WI38 (cell line): ENCODE results near the gene EGFL6.

ENCODE experiments used
- H3K4me3 ChIP-seq: 2 replicates; pipeline ENCODE4 v1.5.1; 2011; ENCODE audit warnings: low read depth, mild to moderate bottlenecking, control low read depth, low read length
- TF ChIP-seq, protein P1 (sequence below): IDR thresholded peaks from 2 replicates; pipeline ENCODE4 v1.5.1; 2012; ENCODE audit warnings: low read depth, mild to moderate bottlenecking, control low read depth, low read length

The EGFL6 gene

DNA sequence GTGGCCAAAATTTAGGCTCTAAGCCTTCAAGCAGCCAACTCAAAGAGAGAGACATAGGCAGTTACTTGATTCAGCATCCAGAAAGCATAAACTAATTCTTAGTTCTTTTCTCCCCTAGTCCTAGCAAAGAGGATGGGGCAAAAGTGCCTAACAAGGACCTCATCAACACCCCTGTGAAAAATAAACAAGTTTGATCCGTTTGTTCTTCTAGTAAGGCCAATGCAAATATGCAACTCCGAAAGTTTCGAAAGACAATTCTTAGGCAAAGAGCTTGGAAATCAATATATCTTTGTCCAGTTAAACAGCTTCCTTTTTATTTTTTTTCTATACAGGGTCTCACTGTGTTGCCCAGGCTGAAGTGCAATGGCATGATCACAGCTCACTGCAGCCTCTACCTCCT lies 31.0 kb upstream of the EGFL6 start:
- TF ChIP-seq, protein P1, sequence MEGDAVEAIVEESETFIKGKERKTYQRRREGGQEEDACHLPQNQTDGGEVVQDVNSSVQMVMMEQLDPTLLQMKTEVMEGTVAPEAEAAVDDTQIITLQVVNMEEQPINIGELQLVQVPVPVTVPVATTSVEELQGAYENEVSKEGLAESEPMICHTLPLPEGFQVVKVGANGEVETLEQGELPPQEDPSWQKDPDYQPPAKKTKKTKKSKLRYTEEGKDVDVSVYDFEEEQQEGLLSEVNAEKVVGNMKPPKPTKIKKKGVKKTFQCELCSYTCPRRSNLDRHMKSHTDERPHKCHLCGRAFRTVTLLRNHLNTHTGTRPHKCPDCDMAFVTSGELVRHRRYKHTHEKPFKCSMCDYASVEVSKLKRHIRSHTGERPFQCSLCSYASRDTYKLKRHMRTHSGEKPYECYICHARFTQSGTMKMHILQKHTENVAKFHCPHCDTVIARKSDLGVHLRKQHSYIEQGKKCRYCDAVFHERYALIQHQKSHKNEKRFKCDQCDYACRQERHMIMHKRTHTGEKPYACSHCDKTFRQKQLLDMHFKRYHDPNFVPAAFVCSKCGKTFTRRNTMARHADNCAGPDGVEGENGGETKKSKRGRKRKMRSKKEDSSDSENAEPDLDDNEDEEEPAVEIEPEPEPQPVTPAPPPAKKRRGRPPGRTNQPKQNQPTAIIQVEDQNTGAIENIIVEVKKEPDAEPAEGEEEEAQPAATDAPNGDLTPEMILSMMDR, result no peak
- no peak overlapping the region for H3K4me3 ChIP-seq

DNA sequence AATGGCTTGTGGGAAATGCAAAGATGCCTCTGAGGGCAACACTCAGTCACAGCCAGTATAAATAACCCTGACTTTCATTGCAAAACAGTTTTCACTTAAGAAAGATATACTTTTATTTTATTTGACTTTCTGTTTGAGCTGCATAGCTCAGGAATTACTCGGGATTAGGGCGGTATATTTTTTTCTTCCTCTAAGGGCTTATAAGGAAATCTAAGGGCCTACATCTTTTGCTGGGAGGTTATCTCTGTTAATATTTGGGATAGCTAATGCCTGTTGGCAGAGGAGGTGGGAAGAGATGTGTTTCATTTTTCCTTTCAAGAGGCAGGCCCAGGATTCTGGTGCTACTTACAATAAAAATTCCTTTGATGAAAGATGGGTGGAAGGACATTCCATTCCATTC lies 28.8 kb upstream of the EGFL6 start:
- TF ChIP-seq, protein P1, result no peak

DNA sequence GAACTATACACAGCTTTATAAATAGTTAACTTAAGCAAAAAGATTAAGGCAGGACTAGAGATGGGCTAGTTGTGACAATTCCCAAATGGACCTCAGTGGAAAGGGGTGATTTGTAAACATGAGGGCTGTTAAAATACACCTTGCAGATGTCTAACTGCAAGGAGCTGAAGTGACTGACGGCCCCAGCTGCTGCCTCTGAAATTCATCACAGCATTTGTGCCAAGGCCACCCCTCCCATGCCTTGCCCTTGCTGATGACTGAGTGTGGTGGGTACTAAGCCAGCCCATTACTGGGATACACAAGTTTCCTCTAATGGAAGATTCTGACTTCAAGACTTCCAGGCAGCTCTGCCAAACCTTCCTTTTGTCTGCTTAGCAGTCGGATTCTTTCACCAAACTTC lies 23.7 kb upstream of the EGFL6 start:
- H3K4me3 ChIP-seq, result no peak overlapping the region
- TF ChIP-seq, protein P1, result no peak

More for the DNA sequence above, 28.8 kb upstream of the EGFL6 start:
- H3K4me3 ChIP-seq, result no peak overlapping the region

DNA sequence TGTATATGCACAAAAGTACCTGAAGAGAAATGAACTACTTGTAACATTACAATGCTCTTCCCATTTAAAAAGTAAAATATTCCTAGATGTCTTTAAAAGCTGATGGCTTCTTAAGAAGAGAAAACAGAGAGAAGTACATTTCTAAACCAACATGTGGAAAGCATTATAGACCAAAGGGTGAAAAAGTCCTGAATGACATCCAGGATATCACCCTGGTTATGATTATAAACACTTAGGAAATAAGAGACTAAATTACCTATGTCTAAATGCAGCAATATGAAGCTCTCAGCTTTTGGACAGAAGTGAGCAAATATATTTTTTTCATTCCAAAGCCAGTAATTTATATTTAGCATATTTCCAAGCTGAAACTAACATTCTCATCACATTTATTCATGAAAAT lies 21.7 kb upstream of the EGFL6 start:
- TF ChIP-seq, protein P1, result no peak
- no peak overlapping the region for H3K4me3 ChIP-seq

DNA sequence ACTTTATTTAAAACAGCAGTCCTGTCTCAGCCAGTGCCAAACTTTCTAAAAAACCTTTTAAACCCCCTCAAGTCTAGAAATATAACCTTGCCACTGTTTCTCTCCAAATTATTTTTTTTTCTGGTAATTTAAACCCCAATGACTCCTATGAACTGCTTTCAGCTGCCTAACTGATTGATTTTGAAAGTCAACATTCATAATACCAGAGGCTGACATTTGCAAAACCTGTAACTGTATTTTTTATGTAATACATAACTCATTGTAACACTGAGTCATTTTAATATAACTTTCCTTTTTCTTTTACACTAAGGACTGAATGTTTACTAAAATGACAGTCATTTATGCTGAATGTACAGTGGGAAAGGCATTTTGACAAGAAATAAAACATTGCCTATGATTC lies 19.1 kb upstream of the EGFL6 start:
- no peak overlapping the region for H3K4me3 ChIP-seq
- TF ChIP-seq, protein P1, result no peak

DNA sequence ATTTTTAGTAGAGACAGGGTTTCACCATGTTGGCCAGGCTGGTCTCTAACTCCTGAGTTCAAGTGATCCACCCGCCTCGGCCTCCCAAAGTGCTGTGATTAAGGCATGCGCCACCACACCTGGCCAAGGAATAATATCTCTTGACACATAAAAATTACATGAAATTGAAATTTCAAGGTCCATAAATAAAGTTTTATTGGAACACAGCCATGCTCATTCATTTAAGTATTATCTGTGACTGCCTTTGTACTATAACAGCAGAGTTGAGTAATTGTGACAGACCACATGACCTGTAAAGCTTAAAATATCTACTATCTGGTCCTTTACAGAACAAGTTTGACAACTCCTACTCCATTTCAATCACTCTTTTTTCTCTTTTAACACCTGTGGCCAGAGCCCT lies 17.8 kb upstream of the EGFL6 start:
- TF ChIP-seq, protein P1, result no peak
- H3K4me3 ChIP-seq, result no peak overlapping the region

DNA sequence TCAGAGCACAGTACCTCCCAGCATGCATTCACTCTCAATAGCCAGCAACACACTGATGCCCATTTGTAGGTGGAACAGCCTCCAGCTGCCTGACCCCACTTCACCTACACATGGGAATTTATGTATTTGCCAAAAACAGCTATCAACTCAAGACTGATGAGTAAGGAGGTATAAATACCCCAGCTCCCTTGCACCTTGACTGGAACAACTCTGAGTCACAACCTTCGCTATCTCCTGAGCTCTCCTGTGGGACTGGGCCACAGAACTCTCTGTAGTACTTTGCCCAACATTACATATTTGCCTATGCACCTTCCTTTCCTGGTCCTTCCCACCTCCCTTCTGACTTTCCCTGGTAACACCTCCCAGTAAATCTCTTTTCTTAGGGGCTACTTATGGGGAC lies 16.5 kb upstream of the EGFL6 start:
- TF ChIP-seq, protein P1, result no peak
- H3K4me3 ChIP-seq, result no peak overlapping the region

DNA sequence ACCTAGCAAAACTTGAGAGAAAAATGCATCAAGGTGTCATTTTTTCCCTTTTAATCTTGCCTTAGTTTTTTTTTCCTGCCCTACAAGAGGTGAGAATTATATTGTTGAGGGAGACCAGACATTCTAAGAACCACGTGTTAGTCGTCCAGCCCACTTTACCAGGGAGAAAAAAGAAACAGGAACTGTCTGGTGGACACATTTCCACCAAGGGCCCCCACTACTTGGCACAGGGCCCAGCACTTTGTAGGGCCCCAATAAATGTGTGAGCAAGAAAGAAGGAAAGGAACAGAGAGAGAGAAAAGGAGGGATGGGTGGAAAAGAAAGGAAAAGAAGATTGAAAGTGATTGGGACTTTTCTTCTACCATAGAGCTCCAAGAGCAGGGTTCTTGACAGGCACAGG lies 3.9 kb upstream of the EGFL6 start:
- TF ChIP-seq, protein P1, result no peak
- H3K4me3 ChIP-seq, result no peak overlapping the region
